ENCODE results near the gene PREP.

The PREP gene

DNA sequence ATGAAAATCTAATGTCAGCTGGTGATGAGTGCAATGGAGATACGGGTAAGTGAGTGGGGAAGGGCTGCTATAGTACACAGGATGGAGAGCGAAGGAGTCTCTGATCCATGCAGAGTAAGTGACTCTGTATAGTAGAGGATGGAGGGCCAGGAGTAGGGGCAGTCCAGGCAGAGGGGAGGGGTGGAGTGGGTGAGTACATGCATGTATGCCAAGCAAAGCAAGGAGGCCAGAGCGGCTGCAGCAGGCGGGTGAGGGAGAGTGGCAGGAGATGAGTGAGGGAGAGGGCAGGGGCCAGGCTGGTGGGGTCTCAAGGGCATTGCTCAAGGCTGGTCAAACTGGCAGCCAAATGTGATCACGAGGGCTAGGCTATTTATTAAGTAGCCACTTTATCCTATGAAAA, 94.0 kb downstream of the PREP start:
- DNase-seq (ENCODE audit: low spot score) = no peak

DNA sequence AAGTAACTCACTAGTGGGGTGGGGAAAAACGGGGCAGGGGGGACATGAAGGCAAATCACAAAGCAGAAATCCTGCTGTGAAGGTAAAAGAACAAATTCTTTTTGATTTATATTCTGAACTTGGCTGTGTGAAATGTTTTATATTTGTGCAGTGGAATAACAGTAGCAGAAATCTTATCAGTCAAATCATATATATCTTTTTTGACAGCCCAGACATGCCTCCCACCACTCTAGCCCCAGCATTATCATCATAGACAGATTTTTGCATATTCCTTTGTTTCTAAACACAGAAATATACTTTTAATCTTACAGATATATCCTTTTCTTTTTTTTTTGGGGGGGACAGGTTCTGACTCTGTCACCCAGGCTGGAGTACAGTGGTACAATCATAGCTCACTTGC, 97.4 kb downstream of the PREP start:
- no peak for DNase-seq (ENCODE audit: low spot score)

DNA sequence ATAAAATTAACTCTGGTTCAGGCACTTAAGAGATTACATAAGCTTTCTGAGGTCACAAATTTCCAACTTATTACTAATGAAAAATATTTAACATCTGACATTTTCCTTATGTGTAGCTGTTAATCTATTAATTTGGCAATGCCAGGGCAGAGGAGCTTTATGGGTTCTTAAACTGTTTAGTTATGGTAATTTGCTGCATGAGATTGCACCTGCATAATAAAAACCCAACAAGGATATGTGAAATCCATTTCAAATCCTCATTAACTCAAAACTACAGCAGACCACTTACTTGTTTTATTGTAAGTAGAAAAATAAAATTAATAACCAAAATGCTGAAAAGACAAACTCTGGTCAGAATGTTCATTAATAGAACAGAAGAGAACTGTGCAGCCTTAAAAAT, 98.1 kb downstream of the PREP start:
- DNase-seq (ENCODE audit: low spot score) = no peak

DNA sequence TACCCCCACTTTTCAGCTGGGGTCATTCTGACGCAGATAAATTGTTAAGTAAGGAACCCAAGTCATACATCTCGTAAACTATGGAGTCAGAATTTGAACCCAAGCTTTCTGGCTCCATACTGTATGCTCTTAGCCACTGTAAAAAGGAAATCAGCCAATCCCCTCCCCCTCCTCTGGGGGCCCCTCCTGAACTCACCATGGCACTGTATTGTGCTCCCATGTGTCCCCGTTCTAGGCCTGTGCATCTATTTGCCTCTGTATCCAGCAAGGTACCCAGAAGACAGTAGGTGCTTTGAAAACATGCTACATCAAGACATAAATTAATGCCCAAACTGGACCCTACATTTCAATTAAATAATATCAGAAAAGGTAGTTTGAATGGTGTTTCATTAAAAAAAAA, 98.5 kb downstream of the PREP start:
- no peak for DNase-seq (ENCODE audit: low spot score)

DNA sequence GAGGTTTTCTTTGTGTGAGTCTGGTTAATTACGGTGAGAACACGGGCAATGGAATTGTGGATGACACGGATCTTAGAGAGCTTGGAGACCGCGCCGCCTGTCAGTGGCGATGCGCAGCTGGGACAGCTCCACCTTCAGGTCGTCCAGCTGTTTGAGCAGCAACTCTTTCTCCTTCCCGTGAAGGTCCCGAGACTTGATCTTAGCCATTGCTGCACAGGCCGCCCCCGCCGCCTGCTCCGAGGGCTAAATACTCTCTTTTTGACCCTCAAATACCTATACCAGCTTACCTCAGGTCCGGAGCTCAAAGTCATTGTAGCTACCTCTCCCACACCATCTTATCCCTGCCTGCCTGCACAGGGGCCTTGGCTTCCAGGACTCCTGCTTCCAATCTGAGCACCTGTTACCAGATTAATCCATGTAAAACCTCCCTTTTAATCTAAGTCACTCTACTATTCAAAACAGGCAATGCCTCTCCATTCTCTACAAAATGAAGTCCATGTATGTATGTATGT, 100.2 kb downstream of the PREP start:
- no peak for DNase-seq (ENCODE audit: low spot score)

DNA sequence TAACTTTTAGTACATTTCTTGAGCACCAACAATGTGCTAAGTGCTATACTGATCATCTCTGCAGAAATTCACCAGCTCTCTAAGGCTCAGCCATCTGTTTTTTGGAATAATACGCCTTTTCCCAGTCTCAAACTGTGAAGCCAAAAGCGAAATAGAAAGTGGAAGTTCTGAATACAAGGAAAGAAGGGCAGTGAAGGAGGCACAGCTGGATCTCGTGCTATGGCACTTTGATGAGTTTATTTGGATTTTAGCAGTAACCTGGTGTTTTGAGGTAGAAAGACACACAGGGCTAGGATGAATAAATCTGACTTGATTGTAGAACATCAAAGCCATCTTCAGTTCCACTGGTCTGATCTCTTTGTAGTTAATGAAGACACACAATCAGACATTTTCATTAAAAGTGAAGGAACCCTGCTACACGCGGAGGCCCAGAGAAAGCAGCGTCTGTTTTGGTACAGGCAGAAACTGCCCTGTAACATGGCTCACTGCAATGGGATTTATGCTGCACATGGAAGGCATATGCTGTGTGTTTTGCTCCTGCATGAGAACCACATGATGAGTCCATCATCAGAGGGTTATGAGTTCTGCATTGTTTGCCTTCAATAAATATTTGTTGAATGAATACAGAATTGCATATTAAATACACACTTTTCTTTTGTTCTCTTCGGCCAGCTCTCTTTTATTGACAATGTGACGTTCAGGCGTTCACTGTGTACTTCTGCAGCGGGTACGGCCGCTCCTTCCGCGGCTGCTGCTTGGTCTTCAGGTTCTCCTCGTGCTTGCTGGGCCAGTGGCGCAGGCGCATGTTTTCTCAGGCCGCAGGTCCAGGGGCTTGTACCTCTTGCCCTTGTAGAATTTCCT, 100.9 kb downstream of the PREP start:
- no peak for DNase-seq (ENCODE audit: low spot score)

DNA sequence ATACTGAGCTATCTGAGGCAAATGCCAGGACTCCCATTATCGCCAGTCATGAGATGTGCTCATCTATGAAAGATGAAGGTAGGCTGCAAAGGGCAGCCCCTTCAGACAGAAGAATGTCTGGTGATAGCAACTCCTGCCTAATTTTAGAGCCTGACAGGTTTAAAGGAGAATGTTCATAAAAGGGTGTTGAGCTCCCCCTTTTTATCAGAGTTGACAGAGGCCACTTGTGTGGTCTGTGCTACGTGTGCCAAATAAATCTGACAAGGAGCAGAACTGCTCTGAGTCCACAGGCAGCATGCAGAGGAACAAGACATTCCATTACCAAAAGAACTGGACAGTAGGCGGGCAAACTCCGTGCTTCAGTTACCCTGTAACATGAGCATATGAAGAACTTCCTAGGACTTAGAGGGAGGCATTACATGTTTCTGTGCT, 101.8 kb downstream of the PREP start:
- DNase-seq (ENCODE audit: low spot score) = no peak

DNA sequence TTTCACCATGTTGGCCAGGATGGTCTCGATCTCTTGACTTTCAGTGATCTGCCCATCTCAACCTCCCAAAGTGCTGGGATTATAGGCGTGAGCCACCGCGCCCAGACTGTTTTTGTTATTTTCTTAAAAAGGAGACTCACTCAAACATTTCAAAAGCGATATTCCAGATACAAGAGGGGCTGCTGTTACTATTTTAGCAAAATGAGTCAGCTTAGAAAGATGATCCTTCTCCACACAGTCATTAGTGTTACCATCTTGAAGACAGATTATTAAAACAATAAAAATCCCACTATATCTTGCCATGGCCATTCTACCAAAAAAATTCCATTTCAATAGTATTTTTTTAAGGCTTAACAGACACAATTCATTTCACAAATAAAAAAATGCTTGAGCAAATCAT, 102.8 kb downstream of the PREP start:
- DNase-seq (ENCODE audit: low spot score) = no peak

DNA sequence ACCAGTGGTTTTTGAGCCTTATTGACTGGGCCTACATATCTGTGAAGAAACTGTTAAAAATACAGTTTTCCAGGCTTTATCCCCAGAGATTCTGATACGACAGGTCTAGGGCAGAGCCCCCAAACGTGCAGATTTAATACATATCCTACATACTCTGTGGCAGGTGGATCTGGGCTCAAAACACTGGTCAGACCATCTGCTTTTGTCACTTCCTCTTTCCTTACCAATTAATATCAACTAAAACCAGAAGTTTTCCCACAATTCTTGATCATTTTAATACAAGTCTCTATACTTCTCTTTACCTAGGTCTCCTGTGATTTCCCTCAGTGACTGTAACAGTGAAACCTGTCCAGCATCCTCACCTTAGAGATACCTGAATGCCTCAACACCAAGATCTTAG, 108.8 kb downstream of the PREP start:
- no peak for DNase-seq (ENCODE audit: low spot score)

DNA sequence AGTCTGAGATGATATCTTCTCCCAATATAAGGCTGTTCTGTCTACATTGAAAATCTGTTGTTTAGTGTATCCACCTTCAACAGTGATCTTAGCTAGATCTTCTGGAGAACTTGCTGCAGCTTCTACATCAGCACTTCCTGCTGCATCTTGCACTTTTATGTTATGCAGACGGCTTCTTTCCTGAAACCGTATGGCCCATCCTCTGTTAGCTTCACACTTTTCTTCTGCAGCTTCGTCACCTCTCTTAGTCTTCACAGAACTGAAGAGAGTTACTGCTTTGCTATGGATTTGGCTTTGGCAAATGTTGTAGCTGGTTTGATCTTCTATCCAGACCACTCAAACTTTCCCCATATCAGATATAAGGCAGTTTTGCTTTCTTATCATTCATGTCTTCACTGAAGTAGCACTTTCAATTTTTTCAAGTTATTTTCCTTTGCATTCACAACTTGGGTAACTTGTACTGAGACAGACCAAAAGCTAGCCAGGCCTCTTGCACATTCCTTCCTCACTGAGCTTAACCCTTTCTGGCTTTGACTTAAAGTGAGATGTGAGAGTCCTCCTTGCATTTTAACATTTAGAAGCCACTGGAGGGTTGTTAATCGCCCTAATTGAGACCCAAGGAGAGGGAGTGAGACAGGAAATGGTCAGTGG, 110.1 kb downstream of the PREP start:
- no peak for DNase-seq (ENCODE audit: low spot score)

DNA sequence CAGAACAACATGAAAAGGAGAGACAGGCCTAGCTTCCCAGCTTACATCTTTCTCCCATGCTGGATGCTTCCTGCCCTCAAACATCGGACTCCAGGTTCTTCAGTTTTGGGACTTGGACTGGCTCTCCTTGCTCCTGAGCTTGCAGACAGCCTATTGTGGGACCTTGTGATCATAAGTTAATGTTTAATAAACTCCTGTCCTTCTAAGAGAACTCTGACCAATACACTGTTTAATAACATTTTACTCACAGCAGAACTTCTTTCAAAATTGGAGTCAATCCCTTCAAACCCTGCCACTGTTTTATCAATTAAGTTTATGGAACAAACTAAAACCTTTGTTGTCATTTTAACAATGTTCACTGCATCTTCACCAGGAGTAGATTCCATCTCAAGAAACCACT, 111.4 kb downstream of the PREP start:
- DNase-seq (ENCODE audit: low spot score) = no peak

DNA sequence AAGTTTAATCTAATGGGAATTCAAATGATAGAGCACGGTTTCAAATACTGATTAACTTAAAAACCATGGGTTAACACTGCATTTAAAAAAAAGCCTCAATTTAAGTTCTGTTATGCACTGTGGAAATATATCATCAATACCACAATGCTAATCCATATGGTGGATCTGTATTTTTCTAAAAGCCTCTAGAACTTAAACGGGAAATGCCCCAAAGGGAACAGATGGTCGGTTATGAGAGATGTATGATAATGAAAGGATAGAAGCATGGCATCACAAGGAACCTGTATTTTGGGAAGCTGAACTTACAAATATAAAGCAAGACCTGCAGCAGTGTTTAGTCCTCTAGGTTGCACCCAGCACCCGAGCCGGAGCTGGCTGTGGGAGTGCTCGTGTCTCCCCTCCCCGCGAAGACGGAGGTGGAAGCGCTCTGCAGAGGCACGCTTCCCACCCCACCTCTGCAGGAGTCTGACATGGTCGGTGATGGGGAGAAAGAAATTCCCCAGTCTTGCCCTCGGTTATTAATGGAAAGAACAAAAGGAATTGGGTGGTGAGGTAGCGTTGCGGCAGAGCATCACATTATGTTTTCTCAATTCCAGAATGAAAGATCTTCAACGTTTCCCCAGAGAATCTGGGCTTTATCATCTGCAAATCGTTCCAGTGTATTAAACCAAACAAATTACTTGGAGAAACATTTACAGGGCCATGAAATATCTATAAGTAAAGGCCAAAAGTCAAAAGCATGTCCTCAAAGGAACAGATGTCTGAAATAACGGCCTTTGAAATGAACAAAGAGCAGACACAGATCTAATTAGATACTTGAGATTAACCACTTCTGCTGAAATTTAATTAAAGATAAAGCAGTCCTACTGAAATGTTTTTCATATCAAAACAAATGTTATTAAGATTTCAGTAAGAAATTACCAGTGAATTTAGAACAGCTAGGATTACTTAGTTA, 120.0 kb downstream of the PREP start:
- DNase-seq (ENCODE audit: low spot score) = no peak

DNA sequence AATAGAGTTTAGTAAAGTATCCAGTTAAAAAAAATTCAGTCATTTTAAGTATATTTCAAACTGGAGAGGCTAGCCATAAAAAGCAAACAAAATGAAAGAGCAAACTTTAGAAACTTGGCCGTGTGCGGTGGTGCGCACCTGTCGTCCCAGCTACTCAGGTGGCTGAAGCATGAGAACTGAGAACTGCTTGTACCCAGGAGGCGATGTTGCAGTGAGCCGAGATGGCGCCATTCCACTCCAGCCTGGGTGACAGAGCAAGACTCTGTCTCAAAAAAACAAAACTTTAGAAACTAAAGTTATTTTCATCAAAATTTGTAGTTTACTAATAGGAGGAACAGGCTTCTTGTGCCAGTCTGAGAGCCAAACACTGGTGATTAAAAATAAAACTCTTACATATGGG, 122.8 kb downstream of the PREP start:
- no peak for DNase-seq (ENCODE audit: low spot score)

DNA sequence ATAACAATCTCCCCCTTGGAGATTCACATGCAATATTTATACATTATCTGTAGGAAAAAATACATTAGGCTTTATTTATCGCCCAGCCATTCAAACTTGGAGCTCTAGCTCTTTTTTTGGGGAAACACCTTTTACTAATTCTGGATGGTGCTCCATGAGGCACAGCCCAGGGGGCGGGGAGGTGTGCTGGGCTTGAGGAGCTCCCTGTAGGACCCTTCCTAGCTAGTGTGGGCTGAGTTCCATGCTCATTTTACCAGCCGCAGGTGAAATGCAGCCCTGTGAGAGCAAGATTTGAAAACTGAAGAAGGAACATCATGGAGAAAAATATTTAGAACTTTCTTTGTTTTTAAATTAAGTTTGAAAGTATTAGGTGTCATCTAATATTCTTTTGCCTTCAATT, 123.4 kb downstream of the PREP start:
- DNase-seq (ENCODE audit: low spot score) = no peak

DNA sequence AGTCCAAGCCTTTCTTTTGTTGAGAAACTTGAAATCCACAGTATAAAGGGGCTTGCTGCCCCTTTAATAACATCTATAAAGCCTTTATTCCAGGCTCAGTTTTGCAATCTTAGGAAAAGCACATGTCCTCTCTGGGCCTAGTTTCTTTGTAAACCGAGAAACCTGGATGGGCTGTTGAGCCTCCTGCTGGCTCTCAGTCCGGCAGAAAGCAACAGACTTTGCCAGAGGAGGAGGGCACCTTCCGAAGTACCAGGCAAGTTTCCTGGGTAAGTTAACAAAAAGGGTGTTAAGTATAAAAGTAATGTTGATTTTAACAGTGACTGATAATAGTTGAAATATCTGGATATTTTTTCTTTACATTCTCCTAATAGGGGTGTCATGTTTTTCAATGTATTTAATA, 124.1 kb downstream of the PREP start:
- no peak for DNase-seq (ENCODE audit: low spot score)

DNA sequence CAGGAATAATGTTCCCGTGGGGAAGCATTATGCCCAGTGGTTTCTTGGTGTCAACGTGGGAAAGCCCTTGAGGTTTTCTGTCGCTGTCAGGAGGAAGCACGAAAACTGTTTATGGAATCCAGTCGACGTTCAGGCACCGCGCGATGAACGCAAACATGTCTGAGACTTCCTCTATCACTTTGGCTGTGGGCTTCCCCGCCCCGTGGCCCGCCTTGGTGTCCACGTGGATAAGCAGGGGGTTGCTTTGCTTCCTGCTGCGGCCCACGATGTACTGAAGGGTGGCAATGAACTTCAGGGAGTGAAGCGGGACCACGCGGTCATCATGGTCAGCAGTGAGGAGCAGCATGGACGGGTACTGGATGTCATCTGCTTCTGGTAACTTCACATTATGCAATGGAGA, 124.8 kb downstream of the PREP start:
- no peak for DNase-seq (ENCODE audit: low spot score)

DNA sequence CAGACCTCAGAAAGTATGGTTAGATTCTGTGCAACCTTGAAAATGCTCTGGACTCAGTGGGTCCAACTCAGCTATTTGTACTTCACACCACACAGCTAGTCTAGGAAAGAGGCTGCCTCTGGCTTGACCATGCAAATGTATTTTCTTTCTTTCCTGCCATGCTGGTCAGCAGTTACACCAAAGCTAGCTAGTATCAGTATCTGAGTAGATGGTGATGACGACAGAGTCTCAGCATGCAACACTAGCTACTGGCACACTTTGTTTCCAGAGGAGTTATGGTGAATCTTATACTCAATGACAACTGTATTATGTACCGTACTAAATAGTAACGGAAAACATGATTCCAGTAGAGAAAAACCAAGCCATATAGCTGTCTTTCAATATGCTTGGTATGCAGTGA, 126.5 kb downstream of the PREP start:
- DNase-seq (ENCODE audit: low spot score) = no peak

DNA sequence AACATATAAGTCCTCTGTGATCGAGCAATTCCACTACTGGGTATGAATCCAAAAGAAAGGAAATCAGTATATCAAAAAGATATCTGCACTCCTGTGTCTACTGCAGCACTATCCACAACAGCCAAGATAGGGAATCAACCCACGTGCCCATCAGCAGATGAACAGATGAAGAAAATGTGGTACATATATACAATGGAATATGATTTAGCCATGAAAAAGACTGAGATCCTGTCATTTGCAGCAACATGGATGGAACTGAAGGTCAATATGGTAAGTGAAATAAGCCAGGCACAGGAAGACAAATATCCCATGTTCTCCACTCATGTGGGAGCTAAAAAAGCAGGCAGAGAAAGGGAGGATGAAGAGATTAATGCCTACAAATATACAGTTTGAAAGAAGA, 127.3 kb downstream of the PREP start:
- DNase-seq (ENCODE audit: low spot score) = no peak

DNA sequence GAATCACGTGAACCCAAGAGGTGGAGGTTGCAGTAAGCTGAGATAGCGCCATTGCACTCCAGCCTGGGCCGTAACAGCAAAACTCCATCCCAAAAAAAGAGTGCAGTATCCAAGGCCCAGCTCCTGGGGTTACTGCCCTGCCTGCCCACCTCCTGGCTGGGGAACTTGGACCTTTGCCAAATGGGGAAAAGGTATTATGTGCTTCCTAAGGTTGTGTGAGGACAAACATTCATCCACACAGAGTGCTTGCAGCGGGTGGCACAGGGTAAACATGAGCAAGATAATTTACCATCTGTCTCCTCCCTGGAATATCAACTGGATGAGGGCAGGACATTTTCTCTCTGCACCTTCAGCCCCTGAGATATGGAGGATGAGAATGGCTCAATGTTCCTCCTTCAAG, 128.2 kb downstream of the PREP start:
- DNase-seq (ENCODE audit: low spot score) = no peak

DNA sequence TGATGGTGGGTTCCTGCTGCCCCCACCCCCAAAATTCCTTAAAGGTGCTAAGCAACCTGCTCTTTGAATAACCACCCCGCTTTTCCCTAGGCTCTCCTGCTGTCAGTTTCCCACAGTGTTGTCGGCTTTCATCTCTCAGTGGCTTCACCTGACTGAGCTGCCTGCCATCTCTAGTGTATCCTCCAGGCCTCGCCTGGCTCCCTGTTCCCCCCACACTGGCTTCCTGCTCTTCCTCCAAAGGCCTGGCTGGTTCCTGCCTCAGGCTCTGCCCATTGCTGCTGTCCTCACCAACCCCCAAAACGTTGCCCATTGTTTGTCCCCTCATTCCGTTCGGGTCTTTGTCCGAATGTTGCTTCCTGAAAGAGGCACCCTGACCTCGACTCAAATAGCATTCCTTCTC, 129.3 kb downstream of the PREP start:
- no peak for DNase-seq (ENCODE audit: low spot score)

DNA sequence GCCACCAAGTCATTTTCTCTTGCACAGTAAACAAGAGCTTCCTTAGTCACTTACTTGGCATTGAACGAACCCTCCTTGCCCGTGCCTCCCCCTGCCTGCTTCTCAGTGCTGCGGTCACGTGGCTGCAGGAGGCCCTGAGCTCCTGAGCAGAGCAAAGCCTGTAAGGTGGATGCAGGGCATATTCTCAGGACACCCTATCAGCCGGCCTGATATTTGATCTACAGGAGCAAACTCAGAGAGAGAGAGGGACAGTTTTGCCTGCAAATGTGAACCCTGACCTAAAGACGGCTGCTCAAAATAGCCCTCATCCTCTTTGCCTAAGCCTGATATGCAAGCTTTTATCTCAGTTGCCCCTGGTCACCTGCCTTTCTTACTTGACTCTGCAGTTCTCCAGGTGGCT, 130.1 kb downstream of the PREP start:
- no peak for DNase-seq (ENCODE audit: low spot score)

DNA sequence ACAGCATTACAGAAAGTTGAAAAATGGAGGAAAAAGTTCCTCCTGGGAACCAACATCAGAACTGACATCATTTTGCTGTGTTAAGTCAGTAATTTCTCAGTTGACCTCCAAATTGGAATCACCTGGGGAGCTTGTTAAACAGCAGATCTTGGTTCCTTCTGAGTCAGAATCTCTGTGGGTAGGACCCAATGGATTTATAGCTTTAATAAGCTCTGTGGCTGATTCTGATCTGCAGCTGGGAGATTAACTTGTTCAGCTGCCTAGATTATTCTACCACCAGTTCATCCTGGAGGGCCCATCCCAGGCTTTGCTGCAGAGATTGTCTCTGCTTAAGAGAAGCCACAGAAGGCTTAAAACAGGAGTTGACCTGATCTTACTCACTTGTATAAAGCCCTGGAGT, 132.4 kb downstream of the PREP start:
- no peak for DNase-seq (ENCODE audit: low spot score)
